Heart right ventricle (tissue), 16 donors: ENCODE results near the gene CNTN5. TPM values are rescaled to one million over a fixed set of nuclear protein-coding genes. Genes with fewer than 3 reads are reported as not detected.

Experiments
- ATAC-seq, 8 donors: fragments of 200-7000 bp; cut with Tn5 transposase; one replicate each; pipeline ENCODE4 v1.9.1; 2020; ENCODE audit warnings: mild to moderate bottlenecking in 8 of 8, moderate library complexity in 8 of 8, moderate number of reproducible peaks in 1 of 8
- DNase-seq, 2 donors: peaks; one replicate each; pipeline ENCODE4 v3.0.0-alpha.2; 2020
- H3K27ac ChIP-seq, 10 donors: fragments of 200-600 bp; sonication (generic) in 2 of 10; one replicate each; pipeline versions ENCODE4 v1.5.0 to v1.8.0; 2020 to 2022; ENCODE audit warnings: mild to moderate bottlenecking in 3 of 10
- H3K27me3 ChIP-seq, 7 donors: fragments of 200-600 bp; one replicate each; pipeline ENCODE4 v1.8.0; 2021 to 2022; ENCODE audit warnings: mild to moderate bottlenecking in 2 of 7
- H3K36me3 ChIP-seq, 9 donors: fragments of 200-600 bp; sonication (generic) in 1 of 9; one replicate each; pipeline versions ENCODE4 v1.5.0 to v1.8.0; 2020 to 2022; ENCODE audit warnings: mild to moderate bottlenecking in 2 of 9
- H3K4me1 ChIP-seq, 9 donors: fragments of 200-600 bp; sonication (generic) in 1 of 9; one replicate each; pipeline versions ENCODE4 v1.5.0 to v1.8.0; 2020 to 2022; ENCODE audit warnings: mild to moderate bottlenecking in 4 of 9
- H3K4me3 ChIP-seq, 10 donors: fragments of 200-600 bp; sonication (generic) in 2 of 10; one replicate each; pipeline versions ENCODE4 v1.5.0 to v1.8.0; 2020 to 2022; ENCODE audit warnings: mild to moderate bottlenecking in 7 of 10, moderate library complexity in 2 of 10
- H3K9me3 ChIP-seq, 11 donors: fragments of 200-600 bp in 10 of 11; sonication (generic) in 2 of 11; one replicate each; pipeline versions ENCODE4 v1.5.0 to v1.8.0; 2013 to 2022; ENCODE audit warnings: mild to moderate bottlenecking in 2 of 11, control low read depth in 1 of 11, moderate library complexity in 1 of 11
- CTCF ChIP-seq, 9 donors: fragments of 200-600 bp; sonication (generic) in 2 of 9; IDR thresholded peaks; one replicate each; pipeline versions ENCODE4 v1.5.0 to v1.8.0; 2021 to 2022; ENCODE audit warnings: antibody characterized with exemption in 9 of 9, mild to moderate bottlenecking in 5 of 9, moderate library complexity in 1 of 9
- WGBS, 2 donors: extraction: QIAGEN DNeasy Blood & Tissue Kit; methylation state at CpG; one replicate each; pipeline ENCODE4 v1.1.7; 2013; ENCODE audit warnings: inconsistent platforms in 1 of 2; 5-methylcytosine and 5-hydroxymethylcytosine counted together
- intact Hi-C, 10 donors: fragments of 100-400 bp; cut with DNase I; formaldehyde crosslinking; loops; one replicate each; pipeline versions ENCODE4 v1.11.1 to v1.14.2; 2022
- polyA plus RNA-seq, 2 donors: library from polyadenylated mRNA; stranded (reverse); fragments of 200-250 nt; gene quantifications; one replicate each; pipeline ENCODE4 v1.2.3, GENCODE V29; 2013
- total RNA-seq, 10 donors: library from RNA; stranded (reverse); fragmentation: NEBNext Ultra II Directional in 3 of 10; extraction: Animal tissue kit (Norgen Biotek cat#: 25700) in 3 of 10; gene quantifications; one replicate each; pipeline versions ENCODE4 v1.2.1 to v1.2.4, GENCODE V29; 2021 to 2023
- donor health status: Arrhythmogenic right ventricular cardiomyopathy.
- donor health status: ischemic (EF 13 %, LVEDD 7.1; RV severe dilation, severe dysfunction).
- donor health status: healthy with polysubstance abuse.
- donor health status: DM: no; HTN: yes; CAD: no.
- donor health status: DM: no; HTN: no; CAD: no.
- donor health status: ischemic (EF 25% LVEDD 6.9; RV normal size, moderate dysfunction).
- donor health status: ischemic (EF 25% LVEDD 5.7; RV mildly dilated, moderate dysfunction).
- donor health status: healthy.
- donor health status: DM: yes; HTN: yes; CAD: no.
- donor health status: Ischemic cardiomyopathy.
- donor health status: ischemic (EF 35%, LVEDD 5.7; RV mildly dilated, moderate dysfunction).
- donor health status: nonischemic (EF 11% LVEDD 7.7; RV severe dilation, severe dysfunction).
- donor health status: DM: yes; HTN: yes; CAD: no.
- donor health status: PGD.
- donor health status: ischemic (EF 29% LVEDD 5.4; RV normal size, mild dysfunction).
- donor health status: nonischemic (EF 23%, LVEDD 6.1; RV moderate dilation, normal function).

CNTN5 gene
- total and polyA plus RNA-seq, 12 donors = 0.05 to 0.35 (median 0.17) TPM; not detected in 6

GRCh38 chr11:99446400-99446799 lies 425.7 kb downstream of the CNTN5 start:
- no peak for DNase-seq
- Histone ChIP-seq H3K9me3 (no peaks in the 10 kb centered on the region), H3K27me3 (no peaks in the 10 kb centered on the region), H3K36me3 (no peaks in the 10 kb centered on the region), H3K4me1 (no peaks in the 10 kb centered on the region), H3K4me3 (no peak overlapping the region), H3K27ac (no peak overlapping the region)
- ATAC-seq = no peak
- TF ChIP-seq CTCF (IDR thresholded peaks at IDR 0.05) = no peak
- 83 to 86% methylated on average over 1 of the region's 1 CpG for WGBS, 2 donors
- intact Hi-C loops = loop anchor here in 1 of 10 donors (10.0 kb wide), 1 partner anchor 58 kb away; no protein-coding TSS in a partner anchor

- DNase-seq = no peak
- Histone ChIP-seq H3K27me3 (no peaks in the 10 kb centered on the region), H3K4me3 (no peak overlapping the region), H3K4me1 (no peaks in the 10 kb centered on the region), H3K9me3 (no peaks in the 10 kb centered on the region), H3K27ac (no peak overlapping the region), H3K36me3 (no peaks in the 10 kb centered on the region)
- intact Hi-C loops = loop anchor here in 1 of 10 donors (10.0 kb wide), 1 partner anchor 55 kb away; no protein-coding TSS in a partner anchor
- no peak for TF ChIP-seq CTCF (IDR thresholded peaks at IDR 0.05)
- ATAC-seq = no peak
Observed at GRCh38 chr11:99449345-99449744, 428.6 kb downstream of the CNTN5 start.

- ATAC-seq = no peak
- 80 to 85% methylated on average over 5 of the region's 5 CpGs for WGBS, 2 donors
- Histone ChIP-seq H3K4me1 (no peaks in the 10 kb centered on the region), H3K9me3 (no peaks in the 10 kb centered on the region), H3K27me3 (no peaks in the 10 kb centered on the region), H3K27ac (no peak overlapping the region), H3K36me3 (no peaks in the 10 kb centered on the region), H3K4me3 (no peak overlapping the region)
- TF ChIP-seq CTCF (IDR thresholded peaks at IDR 0.05) = no peak
- no peak for DNase-seq
- intact Hi-C loops = no loop called here
Observed at GRCh38 chr11:99452075-99452474, 431.3 kb downstream of the CNTN5 start.

- DNase-seq (no peak), ATAC-seq (no peak)
- 88 to 96% methylated on average over 1 of the region's 1 CpG for whole genome bisulfite sequencing, 2 donors
- intact Hi-C loops = no loop called here
- Histone ChIP-seq H3K4me1 (no peaks in the 10 kb centered on the region), H3K27me3 (no peaks in the 10 kb centered on the region), H3K9me3 (peaks cover 0 to 2% (median 0%) of the 10 kb centered on the region in 11 donors), H3K27ac (no peak overlapping the region), H3K36me3 (no peaks in the 10 kb centered on the region), H3K4me3 (no peak overlapping the region)
- TF ChIP-seq CTCF (IDR thresholded peaks at IDR 0.05) = no peak
Observed at GRCh38 chr11:99461913-99462312, 441.2 kb downstream of the CNTN5 start.
